GM21360 (cell line): Measurements from ENCODE around the gene ZFAND6.
"Not testable (repeated sequence)": the region's sequence is repeated elsewhere in the genome, so short reads cannot be mapped to it uniquely, and the experiment has no call there.

Experiments
- ATAC-seq: cut with Tn5 transposase; IDR thresholded peaks from one replicate; pipeline ENCODE4 v1.9.1; 2021; ENCODE audit warnings: mild to moderate bottlenecking, moderate library complexity; ENCODE audit not compliant: unreplicated experiment

Gene ZFAND6

DNA sequence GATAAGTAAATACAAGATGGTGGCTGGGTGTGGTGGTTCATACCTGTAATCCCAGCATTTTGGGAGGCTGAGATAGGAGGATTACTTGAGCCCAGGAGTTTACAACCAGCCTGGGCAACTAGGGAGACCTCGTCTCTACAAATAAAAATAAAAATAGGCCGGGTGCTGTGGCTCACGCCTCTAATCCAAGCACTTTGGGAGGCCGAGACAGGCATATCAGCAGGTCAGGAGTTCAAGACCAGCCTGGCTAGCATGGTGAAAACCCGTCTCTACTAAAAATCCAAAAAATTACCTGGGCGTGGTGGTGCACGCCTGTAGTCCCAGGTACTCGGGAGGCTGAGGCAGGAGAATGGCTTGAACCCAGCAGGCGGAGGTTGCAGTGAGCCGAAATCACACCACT, 14.3 kb upstream of the ZFAND6 start:
- not testable (repeated sequence) for ATAC-seq

DNA sequence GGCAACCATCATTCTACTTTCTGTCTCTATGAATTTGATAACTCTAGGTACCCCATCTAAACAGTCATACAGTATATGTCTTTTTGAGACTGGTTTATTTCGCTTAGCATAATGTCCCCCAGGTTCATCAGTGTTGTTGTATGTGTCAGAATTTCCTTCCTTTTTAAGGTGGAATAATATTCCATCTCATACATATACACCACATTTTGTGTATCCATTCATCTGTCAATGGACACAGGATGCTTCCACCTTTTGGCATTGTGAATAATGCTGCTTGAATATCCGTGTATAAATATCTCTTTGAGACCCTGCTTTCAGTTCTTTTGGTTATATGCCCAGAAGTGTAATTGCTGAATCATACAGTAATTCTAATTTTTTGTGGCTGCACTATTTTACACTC, 10.4 kb upstream of the ZFAND6 start:
- ATAC-seq: no peak

DNA sequence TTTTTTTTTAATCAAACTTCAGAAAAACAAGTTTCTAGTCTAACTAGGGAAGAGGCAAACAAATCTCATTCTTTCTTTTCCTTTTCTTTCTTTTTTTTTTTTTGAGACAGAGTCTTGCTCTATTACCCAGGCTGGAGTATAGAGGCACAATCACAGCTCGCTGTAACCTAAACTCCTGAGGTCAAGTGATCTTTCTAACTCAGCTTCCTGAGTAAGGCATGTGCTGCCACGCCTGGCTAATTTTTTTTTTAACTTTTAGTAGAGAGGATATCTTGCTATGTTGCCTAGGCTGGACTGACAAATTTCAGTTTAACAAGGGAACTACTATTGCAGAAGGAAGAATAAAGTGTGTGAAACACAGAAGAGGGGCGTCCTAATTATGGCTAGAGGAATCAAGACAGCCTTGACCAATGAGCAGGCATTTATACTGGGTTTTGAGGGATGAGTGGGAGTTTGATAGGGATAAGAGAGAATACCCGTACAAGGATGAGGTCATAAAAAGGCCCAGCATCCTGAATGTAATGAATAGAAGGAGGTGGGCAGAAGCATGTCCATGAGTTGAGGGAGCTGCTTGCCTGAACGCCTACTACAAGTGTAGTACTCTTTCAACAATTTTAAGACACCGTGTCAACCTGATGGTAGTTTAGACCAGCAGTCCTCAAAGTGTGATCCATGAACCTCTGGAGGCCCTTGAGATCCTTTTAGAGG, 6.7 kb upstream of the ZFAND6 start:
- ATAC-seq: no peak

DNA sequence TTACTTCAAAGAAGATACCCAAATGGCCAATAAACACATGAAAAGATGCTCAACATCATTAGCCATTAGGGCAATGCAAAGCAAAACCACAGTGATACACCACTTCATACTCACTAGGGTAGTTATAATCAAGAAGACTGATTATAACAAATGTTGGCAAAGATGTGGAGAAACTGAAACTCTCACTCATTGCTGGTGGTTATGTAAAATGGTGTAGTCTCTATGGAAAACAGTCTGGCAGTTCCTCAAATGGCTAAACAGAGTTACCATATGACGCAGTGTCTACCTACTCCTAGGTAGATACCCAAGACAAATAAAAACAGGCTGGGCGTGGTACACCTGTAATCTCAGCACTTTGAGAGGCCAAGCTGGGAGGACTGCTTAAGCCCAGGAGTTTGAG, 3.5 kb upstream of the ZFAND6 start:
- ATAC-seq: no peak

DNA sequence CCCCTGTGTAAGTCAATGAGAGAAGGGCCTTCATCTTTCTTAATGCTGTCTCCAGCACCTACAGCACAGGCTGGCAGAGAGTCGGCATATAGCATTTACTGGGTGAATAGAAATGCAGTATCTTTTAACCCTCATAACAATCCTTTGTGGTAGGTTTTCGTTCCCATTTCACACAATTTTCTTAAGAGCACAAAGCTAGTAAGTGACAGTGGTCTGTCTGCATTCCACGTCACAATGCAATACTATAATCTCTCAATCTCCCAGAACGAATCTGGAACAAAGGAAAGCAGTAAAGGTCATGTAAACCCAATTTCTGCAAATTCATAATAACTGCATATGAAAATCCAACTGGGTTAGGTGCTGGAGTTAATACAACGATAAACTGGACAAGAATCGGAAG, 1.4 kb upstream of the ZFAND6 start:
- no peak for ATAC-seq

DNA sequence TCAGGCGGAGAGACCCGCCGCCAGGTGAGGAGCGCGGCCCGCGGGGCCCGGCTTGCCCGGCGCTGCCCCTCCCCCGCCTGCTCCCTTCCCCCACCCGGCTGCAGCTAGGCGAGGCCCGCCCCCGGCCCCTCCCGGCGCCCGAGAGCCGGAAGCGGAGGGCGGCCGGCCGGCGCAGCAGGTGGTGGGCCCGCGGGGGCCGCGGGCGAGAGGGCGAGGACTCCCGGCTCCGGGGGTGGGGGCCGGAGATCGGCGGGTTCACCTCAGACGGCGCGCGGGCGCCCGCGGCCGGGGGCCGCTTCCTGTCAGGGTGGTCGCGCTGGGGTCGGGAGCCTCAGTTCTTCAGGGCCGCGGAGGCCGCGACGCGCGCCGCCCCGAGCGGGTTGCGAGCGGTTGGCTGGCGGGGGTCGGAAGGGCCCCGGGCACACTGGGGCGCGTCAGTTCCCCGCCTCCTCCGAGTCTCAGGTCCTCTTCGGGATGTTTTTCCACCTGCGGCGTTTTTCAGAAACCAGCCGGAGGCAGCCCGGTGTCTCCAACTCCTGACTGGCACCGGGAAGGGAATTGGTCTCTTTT, 395 bp downstream of the ZFAND6 start:
- peak; percentile 37 for ATAC-seq

DNA sequence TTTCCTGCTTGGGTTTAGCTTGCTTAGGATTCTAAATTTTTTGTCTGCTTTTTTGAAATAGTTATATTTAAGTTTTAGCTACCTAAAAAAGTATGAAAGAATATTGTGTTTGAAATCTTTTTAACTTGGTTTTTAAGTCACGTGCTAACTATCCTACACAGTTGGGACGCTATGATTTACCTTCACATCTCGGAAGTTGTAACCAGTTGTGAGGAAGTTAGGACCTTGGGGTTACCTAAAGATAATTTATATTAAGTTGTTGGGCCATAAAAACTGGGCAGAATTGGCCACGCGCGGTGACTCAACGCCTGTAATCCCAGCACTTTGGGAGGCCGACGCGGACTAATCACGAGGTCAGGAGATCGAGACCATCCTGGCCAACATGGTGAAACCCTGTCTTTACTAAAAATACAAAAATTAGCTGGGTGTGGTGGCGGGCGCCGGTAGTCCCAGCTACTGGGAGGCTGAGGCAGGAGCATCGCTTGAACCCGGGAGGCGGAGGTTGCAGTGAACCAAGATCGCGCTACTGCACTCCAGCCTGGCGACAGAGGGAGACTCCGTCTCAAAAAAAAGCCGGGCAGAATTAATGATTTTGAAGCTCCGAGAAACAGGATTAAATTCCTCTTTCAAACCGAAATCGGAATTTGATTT, 1.0 kb downstream of the ZFAND6 start:
- no peak for ATAC-seq

DNA sequence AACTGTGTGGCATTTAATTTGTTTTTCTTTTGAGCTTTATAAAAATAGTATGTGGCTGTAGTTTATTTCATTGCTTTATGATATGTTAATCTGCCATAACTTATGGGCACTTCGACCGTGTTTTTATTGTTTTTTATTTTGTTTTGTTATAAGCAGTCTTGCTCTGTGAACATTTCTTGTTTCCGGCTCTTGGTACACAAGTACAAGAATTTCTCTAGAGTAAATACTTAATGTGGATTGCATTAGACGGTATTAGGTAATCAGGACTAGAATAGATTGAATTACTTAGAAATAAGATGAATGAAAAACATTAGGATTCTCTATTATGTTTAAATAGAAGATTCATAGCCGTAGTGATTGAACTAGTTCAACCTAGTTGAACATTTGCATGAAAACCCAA, 2.1 kb downstream of the ZFAND6 start:
- ATAC-seq: no peak

DNA sequence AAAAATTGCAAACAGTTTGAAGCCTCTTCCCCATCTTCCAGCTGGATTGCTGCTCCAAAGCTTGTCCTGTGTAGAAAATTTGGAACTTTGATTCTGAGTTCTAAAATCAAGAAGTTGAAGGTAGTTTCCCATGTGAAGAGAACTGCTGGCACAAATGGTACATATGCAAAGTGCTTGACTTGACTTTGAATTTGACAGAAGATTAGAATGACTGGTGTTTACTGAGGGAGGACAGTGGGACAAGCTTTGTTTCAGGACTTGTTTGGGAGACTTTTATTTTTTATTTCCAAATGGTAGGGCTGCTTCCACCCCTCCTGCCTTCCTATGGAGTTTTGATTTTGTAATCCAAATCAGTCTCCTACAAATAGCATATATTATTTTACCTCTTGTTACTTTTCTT, 7.4 kb downstream of the ZFAND6 start:
- ATAC-seq: no peak

DNA sequence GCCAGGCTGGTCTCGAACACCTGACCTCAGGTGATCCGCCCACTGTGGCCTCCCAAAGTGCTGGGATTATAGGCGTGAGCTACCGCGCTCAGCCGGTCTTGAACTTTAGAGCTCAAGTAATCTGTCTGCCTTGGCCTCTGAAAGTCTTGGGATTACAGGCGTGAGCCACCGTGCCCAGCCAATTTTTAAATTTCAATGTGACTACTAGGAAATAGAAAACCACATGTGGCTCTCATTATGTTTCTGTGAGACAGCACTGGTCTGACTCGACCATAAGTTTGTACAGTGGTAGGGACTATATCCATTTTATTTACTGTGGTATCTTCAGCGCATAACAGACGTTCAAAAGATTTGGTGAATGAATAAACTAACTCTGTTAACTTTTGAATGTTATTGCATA, 9.1 kb downstream of the ZFAND6 start:
- ATAC-seq: no peak

DNA sequence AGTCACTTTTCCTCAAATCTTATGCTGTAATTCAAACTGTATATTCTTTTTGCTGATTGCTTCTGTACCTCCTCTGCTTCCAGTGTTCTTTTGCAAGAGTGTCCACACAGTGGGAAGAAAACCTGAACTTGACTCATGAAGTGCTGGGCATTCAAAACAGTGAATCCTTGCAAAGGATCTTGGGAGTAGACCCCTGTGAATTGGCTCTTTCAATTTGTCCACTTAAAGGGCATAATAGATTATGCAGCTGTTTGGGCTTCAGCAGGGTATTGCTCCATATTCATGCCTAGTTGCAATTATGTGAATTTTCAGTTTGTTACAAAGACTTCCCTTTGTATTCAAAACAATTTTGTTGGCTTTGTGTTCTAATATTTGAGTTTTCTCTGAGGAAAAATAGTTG, 11.4 kb downstream of the ZFAND6 start:
- ATAC-seq: no peak

DNA sequence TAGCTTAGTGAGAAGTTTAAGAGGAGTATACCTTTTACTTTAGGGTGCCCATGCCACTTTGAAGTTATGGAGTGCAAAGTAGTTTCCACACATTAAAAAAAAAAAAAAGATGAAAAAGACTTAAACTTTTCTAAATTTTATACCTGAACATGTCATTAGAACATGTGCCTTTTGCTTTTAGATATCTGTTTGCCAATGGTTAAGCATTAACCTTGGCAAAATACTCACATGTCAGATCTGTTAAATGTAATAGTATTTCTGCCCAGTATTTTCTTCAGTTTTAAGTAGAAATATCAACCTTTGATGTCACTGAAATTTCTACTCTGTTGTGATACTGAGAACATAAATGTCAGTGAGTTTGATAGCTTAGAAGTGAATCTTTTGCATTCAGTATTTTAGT, 12.2 kb downstream of the ZFAND6 start:
- no peak for ATAC-seq

DNA sequence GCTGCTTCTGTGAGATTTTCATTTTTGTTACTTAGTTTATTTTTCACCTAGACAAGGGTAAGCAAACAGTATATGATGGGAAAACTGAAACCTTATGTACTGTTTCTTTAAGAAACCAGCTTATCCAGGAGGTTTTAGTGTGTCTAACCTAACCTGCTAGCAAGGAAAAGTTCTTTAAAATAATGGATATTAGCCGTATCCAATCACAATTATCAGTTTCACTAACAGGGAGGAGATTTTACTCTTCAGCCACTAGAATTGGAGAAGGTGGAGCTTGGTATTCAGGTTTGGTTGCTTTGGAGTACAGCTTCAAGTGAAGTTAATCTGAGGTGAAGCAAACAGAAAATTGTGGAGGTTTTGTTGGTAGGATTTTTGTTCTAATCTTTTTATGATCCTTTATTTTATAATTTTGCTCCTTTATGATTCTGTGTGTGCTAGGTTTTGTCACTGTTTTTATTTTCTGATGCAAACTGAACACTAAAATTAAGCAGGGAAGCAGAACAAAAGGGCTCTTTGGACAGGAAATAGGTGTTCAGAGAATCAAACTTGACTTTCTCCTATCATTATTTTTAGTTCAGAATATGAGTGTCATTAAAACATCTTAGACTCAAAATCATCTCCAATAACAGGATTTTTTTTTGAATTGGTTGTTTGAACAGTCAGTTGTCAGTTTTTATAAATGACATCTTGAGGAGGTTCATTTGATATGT, 13.0 kb downstream of the ZFAND6 start:
- peak; percentile 82 for ATAC-seq

DNA sequence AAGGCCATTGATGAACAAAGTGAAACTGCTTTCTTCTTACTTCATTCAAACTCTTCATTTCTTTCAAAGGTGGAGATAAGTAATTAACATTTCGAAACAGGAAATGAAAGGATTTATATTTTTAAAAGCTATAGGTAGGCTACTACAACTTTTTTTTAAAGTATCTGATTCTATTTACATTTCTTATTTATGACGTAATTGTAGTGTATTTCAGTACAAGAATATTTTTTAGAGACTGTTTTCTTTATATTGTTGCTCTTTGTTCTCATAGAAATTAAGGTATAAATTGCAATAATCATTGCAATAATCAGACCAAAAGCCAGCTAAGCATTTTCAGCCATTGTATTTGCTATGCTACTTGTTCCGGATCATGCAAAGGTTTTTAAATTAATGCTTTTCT, 13.7 kb downstream of the ZFAND6 start:
- ATAC-seq: no peak

DNA sequence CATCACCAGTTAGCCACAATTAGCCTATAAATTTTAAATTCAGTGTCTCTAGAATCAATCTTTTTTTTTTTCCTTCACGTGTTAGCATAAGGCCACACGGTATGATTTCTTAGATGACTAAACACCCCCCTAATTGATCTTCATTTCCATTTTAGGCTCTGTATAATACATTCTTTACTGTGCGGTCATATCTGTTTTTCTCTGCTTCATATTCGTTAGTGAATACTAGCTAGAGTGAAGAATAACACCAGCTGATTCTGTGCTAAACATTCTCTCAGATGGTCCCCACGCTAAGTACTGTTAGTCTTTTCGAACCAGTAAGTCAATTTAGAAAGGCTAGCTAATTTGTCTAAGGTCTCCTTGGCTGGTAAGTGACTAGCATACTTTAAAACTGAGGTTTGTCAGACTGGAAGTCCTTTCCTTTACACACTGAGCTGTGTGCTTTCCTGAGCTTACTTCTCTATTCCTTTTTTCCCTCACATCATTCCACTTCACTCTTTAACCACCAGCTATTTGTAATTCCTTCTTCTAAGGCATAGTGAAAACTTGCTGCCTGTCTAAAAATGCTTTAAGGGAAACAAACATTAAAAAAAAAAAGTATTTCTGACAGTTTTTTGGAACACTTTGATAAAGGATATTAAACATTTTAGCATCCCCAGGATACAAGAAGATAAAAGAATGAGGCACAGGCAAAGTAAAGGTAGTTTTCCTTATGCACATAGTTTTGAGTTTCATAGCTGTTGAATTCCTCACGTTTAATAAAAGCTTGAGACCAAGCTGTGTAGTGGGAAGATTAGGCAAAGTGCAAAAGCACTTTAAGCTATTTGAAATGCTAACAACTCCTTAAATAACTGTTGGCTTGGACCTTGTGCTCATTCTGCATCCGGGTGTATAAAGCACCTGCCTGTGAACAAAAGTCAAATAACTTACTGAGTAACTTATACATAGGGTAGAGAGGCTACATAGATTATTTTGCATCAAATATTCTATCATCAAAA, 17.1 kb downstream of the ZFAND6 start:
- ATAC-seq: no peak

DNA sequence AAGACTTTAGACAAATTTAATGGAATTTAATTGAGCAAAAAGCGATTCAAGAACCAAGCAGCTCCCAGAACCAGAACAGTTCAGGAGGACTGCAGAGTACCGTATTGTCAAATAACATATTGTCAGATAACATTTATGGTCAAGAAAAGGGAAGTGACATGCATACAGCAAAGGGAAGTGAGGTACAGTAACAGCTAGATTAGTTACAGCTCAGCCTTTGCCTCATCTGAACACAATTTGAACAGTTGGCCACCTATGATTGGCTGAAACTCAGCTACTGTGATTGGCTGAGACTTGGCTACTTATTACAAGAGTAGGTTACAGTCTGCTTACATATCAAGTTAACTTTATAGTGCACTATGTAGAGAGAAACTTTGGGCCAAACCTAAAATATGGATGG, 21.9 kb downstream of the ZFAND6 start:
- ATAC-seq: no peak

DNA sequence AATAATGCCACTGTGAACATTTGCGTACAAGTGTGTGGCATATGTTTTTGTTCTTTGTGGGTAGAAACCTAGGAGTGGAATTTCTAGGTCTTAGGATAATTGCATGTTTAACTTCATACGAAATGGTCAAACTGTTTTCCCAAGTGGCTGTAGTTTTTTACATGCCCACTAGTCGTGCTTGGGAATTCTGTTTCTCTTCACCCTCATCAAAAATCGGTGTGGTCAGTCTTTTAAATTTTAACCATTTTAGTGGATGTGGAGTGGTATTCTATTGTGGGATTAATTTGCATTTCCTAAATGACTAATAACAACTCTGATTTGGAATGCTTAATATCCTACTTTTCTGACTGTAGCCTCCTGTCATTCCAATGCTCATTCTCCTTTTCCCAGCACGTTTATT, 27.6 kb downstream of the ZFAND6 start:
- ATAC-seq: no peak

DNA sequence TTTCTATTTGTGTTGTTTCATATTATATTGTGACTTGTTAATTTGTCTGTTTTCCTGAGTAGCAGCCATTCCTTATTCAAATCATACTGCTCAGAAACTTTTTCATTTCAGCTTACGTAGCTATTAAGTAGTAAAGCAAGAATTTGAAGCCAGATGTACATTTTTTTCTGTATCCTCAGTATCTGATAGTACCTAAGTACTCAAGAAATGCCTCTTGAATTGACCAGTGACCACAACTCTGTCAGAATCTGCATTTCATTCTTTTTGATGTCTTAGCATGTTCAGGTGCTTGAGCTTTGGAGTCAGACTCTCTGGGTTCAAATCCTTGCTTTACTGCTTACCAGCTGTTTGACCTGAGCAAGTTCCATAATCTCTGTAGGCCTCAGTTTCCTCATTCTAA, 30.6 kb downstream of the ZFAND6 start:
- ATAC-seq: no peak

DNA sequence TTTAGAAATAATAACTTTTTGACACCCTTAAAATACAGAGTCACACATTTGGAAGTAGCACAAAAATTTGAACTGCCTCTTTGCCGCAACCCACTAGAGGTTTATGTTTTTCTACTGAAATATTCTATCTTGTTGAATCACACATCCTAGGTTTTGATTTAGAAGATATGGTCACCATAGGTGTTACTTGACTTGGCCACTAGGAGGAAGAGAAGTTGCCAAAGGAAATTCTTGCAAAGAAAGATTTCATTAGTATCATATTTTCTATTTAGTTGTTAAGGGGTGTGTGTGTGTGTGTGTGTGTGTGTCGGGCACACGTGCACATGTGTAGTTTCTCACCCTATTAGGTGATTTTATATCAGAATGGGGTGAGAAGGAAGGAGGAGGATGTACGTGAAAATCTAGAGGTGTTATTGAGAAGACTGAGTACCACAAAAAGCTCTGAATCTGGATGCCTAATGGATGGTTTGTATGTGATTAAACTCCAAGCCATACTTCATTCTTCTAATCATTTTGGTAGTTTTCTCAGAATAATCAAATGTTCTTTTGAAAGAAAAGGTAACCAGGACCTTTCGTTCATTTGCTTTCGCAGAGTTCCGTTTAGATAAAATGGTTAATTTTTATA, 31.5 kb downstream of the ZFAND6 start:
- no peak for ATAC-seq

DNA sequence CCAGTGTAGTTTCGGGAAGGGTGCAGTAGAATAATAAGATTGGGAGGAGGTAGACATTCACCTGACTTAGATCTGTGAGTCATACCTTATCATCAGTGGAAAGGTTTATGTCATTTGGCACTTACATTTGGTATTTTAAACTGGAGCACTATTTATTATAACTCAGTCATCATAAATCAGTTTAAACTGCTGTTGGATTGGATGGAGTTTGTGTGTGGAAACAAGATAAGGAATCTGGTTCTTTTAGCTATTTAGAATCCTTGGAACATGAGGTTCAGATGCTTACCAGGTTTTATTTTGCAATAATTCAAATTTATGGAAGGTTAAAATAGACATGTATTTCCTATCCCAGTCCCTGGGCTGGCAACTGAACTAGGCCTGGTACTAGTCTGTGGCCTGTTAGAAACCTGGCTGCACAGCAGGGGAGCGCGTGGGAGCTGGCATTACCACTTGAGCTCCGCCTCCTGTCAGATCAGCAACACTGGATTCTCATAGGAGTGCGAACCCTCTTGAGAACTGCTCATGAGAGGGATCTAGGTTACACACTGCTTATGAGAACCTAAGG, 34.5 kb downstream of the ZFAND6 start:
- ATAC-seq: peak; percentile 52
